Measurements from ENCODE around the gene ALDOB. TPM values are rescaled to one million over a fixed set of nuclear protein-coding genes. Genes with fewer than 3 reads are reported as not detected.

ALDOB gene
- total and polyA plus RNA-seq, 4 donors, result 527 to 2,132 (median 1,808) TPM

DNA sequence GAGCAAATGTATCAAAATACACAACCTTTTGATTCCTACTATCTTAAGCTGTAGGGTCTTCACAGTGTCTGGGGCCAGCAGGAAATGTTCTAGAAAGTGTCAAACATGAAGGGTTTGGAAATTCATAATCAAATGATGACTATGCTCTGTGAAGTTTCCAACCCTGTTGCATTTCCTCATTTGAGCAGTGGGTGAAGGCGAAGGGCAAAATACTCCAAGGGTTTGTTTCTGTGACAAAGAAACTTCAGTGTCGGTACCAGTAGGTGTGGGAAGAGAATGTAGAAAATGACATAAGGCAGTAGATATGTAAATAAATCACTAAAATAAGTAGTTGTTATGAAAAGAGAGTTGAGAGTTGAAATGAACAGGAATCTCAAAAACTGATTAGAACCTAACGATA lies 576 bp downstream of the ALDOB start:
- peaks cover 0 to 62% (median 23%) of the 10 kb centered on the region in 4 donors for H3K4me1 ChIP-seq (ENCODE audit: control insufficient read depth in 4 of 4, insufficient read depth in 4 of 4, low read length in 3 of 4)
- no peaks in the 10 kb centered on the region for H3K9me3 ChIP-seq (ENCODE audit: control insufficient read depth in 4 of 4, low read length in 3 of 4)
- peak overlapping the region; percentile 76 to 100 for H3K9ac ChIP-seq (ENCODE audit: low read depth in 1 of 2, low read length in 2 of 2)
- H3K36me3 ChIP-seq (ENCODE audit: control insufficient read depth in 4 of 4, insufficient read depth in 3 of 4, low read depth in 1 of 4, low read length in 3 of 4), result peaks cover 2 to 26% (median 9%) of the 10 kb centered on the region in 4 donors
- peak overlapping the region; percentile 91 to 93 for H3K27ac ChIP-seq (ENCODE audit: low read depth in 1 of 2, low read length in 2 of 2)
- H3K27me3 ChIP-seq (ENCODE audit: control insufficient read depth in 4 of 4, insufficient read depth in 4 of 4, low read length in 3 of 4), result no peaks in the 10 kb centered on the region
- TF ChIP-seq RAD21 (IDR thresholded peaks at IDR 0.05), result no peak
- no peak for TF ChIP-seq FOXA1 (IDR thresholded peaks at IDR 0.05)
- peak in 1 of 2 donors; percentile 18 for TF ChIP-seq JUND (IDR thresholded peaks at IDR 0.05)
- no peak for TF ChIP-seq RXRA (IDR thresholded peaks at IDR 0.05)
- TF ChIP-seq REST (IDR thresholded peaks at IDR 0.05), result no peak
- DNase-seq (ENCODE audit: low spot score), result no peak
- WGBS, result 26% methylated on average over 3 of the region's 3 CpGs
- peak overlapping the region; percentile 73 to 88 (median 77) for H3K4me3 ChIP-seq (ENCODE audit: low read depth in 1 of 3, low read length in 3 of 3)

DNA sequence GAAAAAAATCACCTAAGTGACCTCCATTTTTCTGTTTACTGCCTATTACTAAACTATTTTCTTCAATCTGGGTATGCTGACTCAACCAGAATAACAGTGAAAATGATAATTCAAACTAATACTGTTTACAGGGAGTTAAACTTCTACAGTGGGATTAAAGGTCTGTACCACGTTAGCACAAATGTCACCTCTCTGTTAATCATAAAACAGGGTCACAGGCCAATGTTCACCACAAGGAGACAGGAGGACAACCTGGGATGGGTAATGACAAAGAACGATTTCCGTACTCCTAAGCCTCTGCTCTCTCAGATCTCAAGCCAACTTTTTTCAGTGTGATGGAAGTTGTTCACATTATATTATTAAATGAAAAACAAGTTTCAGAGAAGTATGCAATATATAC lies 2.3 kb downstream of the ALDOB start:
- H3K9me3 ChIP-seq (ENCODE audit: control insufficient read depth in 4 of 4, low read length in 3 of 4), result no peaks in the 10 kb centered on the region
- peak overlapping the region; percentile 73 to 88 (median 77) for H3K4me3 ChIP-seq (ENCODE audit: low read depth in 1 of 3, low read length in 3 of 3)
- peaks cover 2 to 37% (median 20%) of the 10 kb centered on the region in 4 donors for H3K36me3 ChIP-seq (ENCODE audit: control insufficient read depth in 4 of 4, insufficient read depth in 3 of 4, low read depth in 1 of 4, low read length in 3 of 4)
- H3K4me1 ChIP-seq (ENCODE audit: control insufficient read depth in 4 of 4, insufficient read depth in 4 of 4, low read length in 3 of 4), result peaks cover 0 to 58% (median 30%) of the 10 kb centered on the region in 4 donors
- H3K27me3 ChIP-seq (ENCODE audit: control insufficient read depth in 4 of 4, insufficient read depth in 4 of 4, low read length in 3 of 4), result no peaks in the 10 kb centered on the region
- peak overlapping the region; percentile 91 to 93 for H3K27ac ChIP-seq (ENCODE audit: low read depth in 1 of 2, low read length in 2 of 2)
- DNase-seq (ENCODE audit: low spot score), result no peak
- peak overlapping the region; percentile 76 to 100 for H3K9ac ChIP-seq (ENCODE audit: low read depth in 1 of 2, low read length in 2 of 2)
- WGBS, result 24% methylated on average over 3 of the region's 3 CpGs
- TF ChIP-seq SP1 (IDR thresholded peaks at IDR 0.05) (peak; percentile 65), EGR1 (IDR thresholded peaks at IDR 0.05; ENCODE audit: low read depth in 2 of 2) (no peak), RAD21 (IDR thresholded peaks at IDR 0.05) (peak in 1 of 2 donors; percentile 16), GABPA (IDR thresholded peaks at IDR 0.05 in 1 of 2, conservative IDR thresholded peaks at IDR 0.05 in 1 of 2) (no peak), REST (IDR thresholded peaks at IDR 0.05) (peak; percentile 68), HNF4A (conservative IDR thresholded peaks at IDR 0.05) (peak; percentile 78 to 86), YY1 (IDR thresholded peaks at IDR 0.05) (peak; percentile 64), JUND (IDR thresholded peaks at IDR 0.05) (peak in 1 of 2 donors; percentile 23), ZBTB33 (IDR thresholded peaks at IDR 0.05) (peak; percentile 34), FOXA1 (IDR thresholded peaks at IDR 0.05) (no peak), RXRA (IDR thresholded peaks at IDR 0.05) (peak; percentile 61 to 73), TAF1 (conservative IDR thresholded peaks at IDR 0.05) (peak; percentile 34), HNF4G (IDR thresholded peaks at IDR 0.05) (peak; percentile 53), FOXA2 (IDR thresholded peaks at IDR 0.05) (peak; percentile 24), NR2F2 (IDR thresholded peaks at IDR 0.05) (peak; percentile 51), MAX (IDR thresholded peaks at IDR 0.05) (no peak)
- TF ChIP-seq, protein P1, sequence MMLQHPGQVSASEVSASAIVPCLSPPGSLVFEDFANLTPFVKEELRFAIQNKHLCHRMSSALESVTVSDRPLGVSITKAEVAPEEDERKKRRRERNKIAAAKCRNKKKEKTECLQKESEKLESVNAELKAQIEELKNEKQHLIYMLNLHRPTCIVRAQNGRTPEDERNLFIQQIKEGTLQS (IDR thresholded peaks at IDR 0.05), result no peak
- TF ChIP-seq, protein P2, sequence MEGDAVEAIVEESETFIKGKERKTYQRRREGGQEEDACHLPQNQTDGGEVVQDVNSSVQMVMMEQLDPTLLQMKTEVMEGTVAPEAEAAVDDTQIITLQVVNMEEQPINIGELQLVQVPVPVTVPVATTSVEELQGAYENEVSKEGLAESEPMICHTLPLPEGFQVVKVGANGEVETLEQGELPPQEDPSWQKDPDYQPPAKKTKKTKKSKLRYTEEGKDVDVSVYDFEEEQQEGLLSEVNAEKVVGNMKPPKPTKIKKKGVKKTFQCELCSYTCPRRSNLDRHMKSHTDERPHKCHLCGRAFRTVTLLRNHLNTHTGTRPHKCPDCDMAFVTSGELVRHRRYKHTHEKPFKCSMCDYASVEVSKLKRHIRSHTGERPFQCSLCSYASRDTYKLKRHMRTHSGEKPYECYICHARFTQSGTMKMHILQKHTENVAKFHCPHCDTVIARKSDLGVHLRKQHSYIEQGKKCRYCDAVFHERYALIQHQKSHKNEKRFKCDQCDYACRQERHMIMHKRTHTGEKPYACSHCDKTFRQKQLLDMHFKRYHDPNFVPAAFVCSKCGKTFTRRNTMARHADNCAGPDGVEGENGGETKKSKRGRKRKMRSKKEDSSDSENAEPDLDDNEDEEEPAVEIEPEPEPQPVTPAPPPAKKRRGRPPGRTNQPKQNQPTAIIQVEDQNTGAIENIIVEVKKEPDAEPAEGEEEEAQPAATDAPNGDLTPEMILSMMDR (IDR thresholded peaks at IDR 0.05; ENCODE audit: low read depth, low read length, missing input control), result peak; percentile 19
